Activated CD4-positive, alpha-beta memory T cell treated with anti-CD3 and anti-CD28 coated beads, Interleukin-2, amount 10 ng/mL, durations not matched to agents 7 days and 5 days (primary cell): ENCODE results near the gene PRRG4. TPM values are rescaled to one million over a fixed set of nuclear protein-coding genes. Genes with fewer than 3 reads are reported as not detected.
"Not testable (repeated sequence)": the region's sequence is repeated elsewhere in the genome, so short reads cannot be mapped to it uniquely, and the experiment has no call there.

Source experiments
- CTCF ChIA-PET: fragments of 350-600 bp; sonication (Branson Sonifier 250); formaldehyde crosslinking; loops from one replicate; lab custom pipeline; 2021; ENCODE audit warnings: antibody characterized with exemption, inconsistent platforms; lab: Charles Lee
- POLR2A ChIA-PET: fragments of 350-600 bp; sonication (Branson Sonifier 250); formaldehyde crosslinking; loops from one replicate; lab custom pipeline; 2021; ENCODE audit warnings: antibody characterized with exemption; lab: Charles Lee
- DNase-seq: peaks from one replicate; pipeline ENCODE4 v3.0.0-alpha.2; 2020
- H3K27ac Mint-ChIP-seq: one replicate; pipeline ENCODE4 v1.8.0; 2021; ENCODE audit warnings: mild to moderate bottlenecking, mixed read lengths
- H3K27me3 Mint-ChIP-seq: one replicate; pipeline ENCODE4 v1.8.0; 2021; ENCODE audit warnings: mixed read lengths
- H3K36me3 Mint-ChIP-seq: one replicate; pipeline ENCODE4 v1.8.0; 2021; ENCODE audit warnings: low read depth, mixed read lengths
- H3K4me1 Mint-ChIP-seq: one replicate; pipeline ENCODE4 v1.8.0; 2021; ENCODE audit warnings: mixed read lengths
- H3K4me3 Mint-ChIP-seq: one replicate; pipeline ENCODE4 v1.8.0; 2021; ENCODE audit warnings: mild to moderate bottlenecking, mixed read lengths
- H3K9me3 Mint-ChIP-seq: one replicate; pipeline ENCODE4 v1.8.0; 2021; ENCODE audit warnings: mixed read lengths
- total RNA-seq, 2 experiments: library from RNA; stranded (reverse); gene quantifications; one replicate each; pipeline ENCODE4 v1.2.3, GENCODE V29; 2021

Gene PRRG4
- total RNA-seq, 2 experiments from 2014 or later = 0.50 to 0.53 TPM

GRCh38 chr11:32817852-32818183 lies 11.9 kb upstream of the PRRG4 start:
- H3K4me1 Mint-ChIP-seq = peaks cover 14% of the 10 kb centered on the region
- POLR2A ChIA-PET = no interaction called here
- H3K27me3 Mint-ChIP-seq = peaks cover 11% of the 10 kb centered on the region

GRCh38 chr11:32819187-32819586 lies 10.5 kb upstream of the PRRG4 start:
- no peak for DNase-seq
- Mint-ChIP-seq H3K27ac (no peak overlapping the region), H3K27me3 (peaks cover 11% of the 10 kb centered on the region), H3K4me3 (no peak overlapping the region), H3K36me3 (no peaks in the 10 kb centered on the region), H3K4me1 (peaks cover 14% of the 10 kb centered on the region), H3K9me3 (no peaks in the 10 kb centered on the region)
- ChIA-PET CTCF (no interaction called here), POLR2A (no interaction called here)

More at GRCh38 chr11:32817852-32818183, 11.9 kb upstream of the PRRG4 start:
- no peaks in the 10 kb centered on the region for H3K36me3 Mint-ChIP-seq
- no peaks in the 10 kb centered on the region for H3K9me3 Mint-ChIP-seq
- H3K4me3 Mint-ChIP-seq = no peak overlapping the region
- no peak for DNase-seq
- CTCF ChIA-PET = interaction anchor here (1.1 kb wide), 1 partner anchor 9 kb away, joined by 3 read pairs; no protein-coding TSS in a partner anchor
- no peak overlapping the region for H3K27ac Mint-ChIP-seq

GRCh38 chr11:32820497-32820896 lies 9.2 kb upstream of the PRRG4 start:
- peaks cover 14% of the 10 kb centered on the region for H3K4me1 Mint-ChIP-seq
- DNase-seq = no peak
- ChIA-PET POLR2A (no interaction called here), CTCF (no interaction called here)
- H3K36me3 Mint-ChIP-seq = no peaks in the 10 kb centered on the region
- no peak overlapping the region for H3K27ac Mint-ChIP-seq
- H3K4me3 Mint-ChIP-seq = no peak overlapping the region
- H3K9me3 Mint-ChIP-seq = no peaks in the 10 kb centered on the region
- peaks cover 8% of the 10 kb centered on the region for H3K27me3 Mint-ChIP-seq

GRCh38 chr11:32821517-32821916 lies 8.2 kb upstream of the PRRG4 start:
- Mint-ChIP-seq H3K27ac (no peak overlapping the region), H3K4me3 (no peak overlapping the region), H3K36me3 (no peaks in the 10 kb centered on the region), H3K9me3 (no peaks in the 10 kb centered on the region), H3K27me3 (peaks cover 4% of the 10 kb centered on the region), H3K4me1 (peaks cover 14% of the 10 kb centered on the region)
- DNase-seq = no peak
- POLR2A ChIA-PET = no interaction called here
- CTCF ChIA-PET = no interaction called here

- CTCF ChIA-PET = no interaction called here
- H3K4me1 Mint-ChIP-seq = peaks cover 14% of the 10 kb centered on the region
- H3K4me3 Mint-ChIP-seq = no peak overlapping the region
- POLR2A ChIA-PET = no interaction called here
- H3K27ac Mint-ChIP-seq = no peak overlapping the region
- no peak for DNase-seq
- peaks cover 4% of the 10 kb centered on the region for H3K27me3 Mint-ChIP-seq
- H3K36me3 Mint-ChIP-seq = no peaks in the 10 kb centered on the region
- H3K9me3 Mint-ChIP-seq = no peaks in the 10 kb centered on the region
These were observed 7.7 kb upstream of the PRRG4 start for GRCh38 chr11:32821917-32822560.

- H3K4me3 Mint-ChIP-seq, H3K27me3 Mint-ChIP-seq, H3K27ac Mint-ChIP-seq, POLR2A ChIA-PET, CTCF ChIA-PET, DNase-seq, H3K9me3 Mint-ChIP-seq, H3K36me3 Mint-ChIP-seq: not testable (repeated sequence)
- H3K4me1 Mint-ChIP-seq = peaks cover 14% of the 10 kb centered on the region
These were observed 6.1 kb upstream of the PRRG4 start for GRCh38 chr11:32823617-32824016.

GRCh38 chr11:32826113-32826512 lies 3.6 kb upstream of the PRRG4 start:
- ChIA-PET CTCF (no interaction called here), POLR2A (no interaction called here)
- no peak overlapping the region for H3K27ac Mint-ChIP-seq
- H3K36me3 Mint-ChIP-seq = no peaks in the 10 kb centered on the region
- H3K4me1 Mint-ChIP-seq = peaks cover 22% of the 10 kb centered on the region
- H3K27me3 Mint-ChIP-seq = peaks cover 14% of the 10 kb centered on the region
- no peak for DNase-seq
- H3K9me3 Mint-ChIP-seq = no peaks in the 10 kb centered on the region
- no peak overlapping the region for H3K4me3 Mint-ChIP-seq

- Mint-ChIP-seq H3K4me1 (peaks cover 13% of the 10 kb centered on the region), H3K4me3 (no peak overlapping the region), H3K27me3 (peaks cover 20% of the 10 kb centered on the region), H3K27ac (no peak overlapping the region), H3K36me3 (no peaks in the 10 kb centered on the region), H3K9me3 (no peaks in the 10 kb centered on the region)
- ChIA-PET POLR2A (no interaction called here), CTCF (no interaction called here)
- no peak for DNase-seq
These were observed 2.5 kb upstream of the PRRG4 start for GRCh38 chr11:32827276-32827675.

- Mint-ChIP-seq H3K4me1 (peaks cover 13% of the 10 kb centered on the region), H3K9me3 (no peaks in the 10 kb centered on the region), H3K4me3 (peak overlapping the region; percentile 83), H3K27me3 (peaks cover 28% of the 10 kb centered on the region), H3K27ac (peak overlapping the region; percentile 63), H3K36me3 (no peaks in the 10 kb centered on the region)
- no peak for DNase-seq
- ChIA-PET POLR2A (interaction anchor here (1.4 kb wide), 1 partner anchor 63 kb away, joined by 4 read pairs; no protein-coding TSS in a partner anchor), CTCF (interaction anchor here (0.9 kb wide), 1 partner anchor 20 kb away, joined by 3 read pairs; no protein-coding TSS in a partner anchor)
These were observed 509 bp upstream of the PRRG4 start for GRCh38 chr11:32829157-32829679.

- Mint-ChIP-seq H3K27ac (no peak overlapping the region), H3K9me3 (no peaks in the 10 kb centered on the region), H3K36me3 (no peaks in the 10 kb centered on the region), H3K27me3 (peaks cover 28% of the 10 kb centered on the region), H3K4me3 (peak overlapping the region; percentile 68), H3K4me1 (peaks cover 13% of the 10 kb centered on the region)
- no peak for DNase-seq
- CTCF ChIA-PET = interaction anchor here (1.4 kb wide), 1 partner anchor 14 kb away, joined by 3 read pairs; no protein-coding TSS in a partner anchor
- POLR2A ChIA-PET = interaction anchor here (1.1 kb wide), 1 partner anchor 11 kb away, joined by 3 read pairs; no protein-coding TSS in a partner anchor
These were observed 649 bp downstream of the PRRG4 start for GRCh38 chr11:32830413-32830738.

GRCh38 chr11:32830796-32831195 lies 1.1 kb downstream of the PRRG4 start:
- Mint-ChIP-seq H3K4me3 (peak overlapping the region; percentile 68), H3K9me3 (no peaks in the 10 kb centered on the region), H3K27me3 (peaks cover 28% of the 10 kb centered on the region), H3K27ac (no peak overlapping the region), H3K4me1 (peaks cover 13% of the 10 kb centered on the region), H3K36me3 (no peaks in the 10 kb centered on the region)
- no peak for DNase-seq
- ChIA-PET POLR2A (interaction anchor here (1.1 kb wide), 1 partner anchor 10 kb away, joined by 3 read pairs; no protein-coding TSS in a partner anchor), CTCF (interaction anchor here (1.4 kb wide), 1 partner anchor 14 kb away, joined by 3 read pairs; no protein-coding TSS in a partner anchor)

GRCh38 chr11:32831221-32831620 lies 1.5 kb downstream of the PRRG4 start:
- DNase-seq = no peak
- Mint-ChIP-seq H3K9me3 (no peaks in the 10 kb centered on the region), H3K27ac (no peak overlapping the region), H3K4me3 (peak overlapping the region; percentile 68), H3K27me3 (peaks cover 28% of the 10 kb centered on the region), H3K36me3 (no peaks in the 10 kb centered on the region), H3K4me1 (peaks cover 13% of the 10 kb centered on the region)
- ChIA-PET CTCF (interaction anchor here (1.4 kb wide), 1 partner anchor 13 kb away, joined by 3 read pairs; no protein-coding TSS in a partner anchor), POLR2A (interaction anchor here (1.1 kb wide), 1 partner anchor 10 kb away, joined by 3 read pairs; no protein-coding TSS in a partner anchor)

GRCh38 chr11:32833921-32834320 lies 4.2 kb downstream of the PRRG4 start:
- Mint-ChIP-seq H3K27ac (no peak overlapping the region), H3K27me3 (peaks cover 26% of the 10 kb centered on the region), H3K36me3 (no peaks in the 10 kb centered on the region), H3K4me3 (no peak overlapping the region), H3K9me3 (no peaks in the 10 kb centered on the region), H3K4me1 (peaks cover 11% of the 10 kb centered on the region)
- CTCF ChIA-PET = no interaction called here
- no peak for DNase-seq
- POLR2A ChIA-PET = interaction anchor here (1.1 kb wide), 1 partner anchor 8 kb away, joined by 3 read pairs; no protein-coding TSS in a partner anchor
